Right atrium auricular region (tissue), 2 donors: ENCODE results near the gene NPIPB6. TPM values are rescaled to one million over a fixed set of nuclear protein-coding genes. Genes with fewer than 3 reads are reported as not detected.
A peak's percentile ranks its signal among the peaks of the same experiment; 100 is the strongest.

Experiments used
- DNase-seq: peaks from one replicate; pipeline ENCODE4 v3.0.0-alpha.2; 2019; ENCODE audit warnings: low spot score
- H3K27ac ChIP-seq, 2 donors: fragments of 200-600 bp; sonication (generic); 1 replicate in 1 of 2; 2 replicates in 1 of 2; pipeline ENCODE4 v1.5.1; 2016 to 2019
- H3K27me3 ChIP-seq, 2 donors: fragments of 200-600 bp; sonication (generic); one replicate each; pipeline versions ENCODE4 v1.5.1 to v1.6.0; 2017 to 2019
- H3K36me3 ChIP-seq: fragments of 200-600 bp; sonication (generic); one replicate; pipeline ENCODE4 v1.5.1; 2016
- H3K4me1 ChIP-seq, 2 donors: fragments of 200-600 bp; sonication (generic); one replicate each; pipeline versions ENCODE4 v1.5.1 to v1.6.0; 2017 to 2019
- H3K4me3 ChIP-seq, 2 donors: fragments of 200-600 bp; sonication (generic); 1 replicate in 1 of 2; 2 replicates in 1 of 2; pipeline ENCODE4 v1.5.1; 2017 to 2019; ENCODE audit warnings: mild to moderate bottlenecking in 1 of 2, moderate library complexity in 1 of 2
- H3K9me3 ChIP-seq, 2 donors: fragments of 200-600 bp; sonication (generic); one replicate each; pipeline ENCODE4 v1.5.1; 2019
- CTCF ChIP-seq, 2 donors: fragments of 200-600 bp; sonication (generic); IDR thresholded peaks; one replicate each; pipeline ENCODE4 v1.5.1; 2019; ENCODE audit warnings: antibody characterized with exemption in 2 of 2
- total RNA-seq, 2 donors: library from RNA; depleted of rRNA; stranded (reverse); fragments of >200 nt; gene quantifications; one replicate each; pipeline ENCODE4 v1.1.0, GENCODE V29; 2016

The NPIPB6 gene
- total RNA-seq, 2 donors from 2014 or later: 1.1 TPM; not detected in 1

- Histone ChIP-seq H3K9me3 (no peaks in the 10 kb centered on the region), H3K27me3 (no peaks in the 10 kb centered on the region), H3K36me3 (no peaks in the 10 kb centered on the region), H3K4me3 (no peak overlapping the region), H3K27ac (no peak overlapping the region), H3K4me1 (no peaks in the 10 kb centered on the region)
- no peak for DNase-seq
- TF ChIP-seq CTCF (IDR thresholded peaks at IDR 0.05): peak in 1 of 2 donors; percentile 66
These were observed 41.5 kb downstream of the NPIPB6 start for GRCh38 chr16:28321700-28322411.

- H3K27ac ChIP-seq: no peak overlapping the region
- DNase-seq: no peak
- H3K4me1 ChIP-seq: no peaks in the 10 kb centered on the region
- H3K27me3 ChIP-seq: no peaks in the 10 kb centered on the region
- no peaks in the 10 kb centered on the region for H3K36me3 ChIP-seq
- no peak for TF ChIP-seq CTCF (IDR thresholded peaks at IDR 0.05)
- H3K4me3 ChIP-seq: no peak overlapping the region
- no peaks in the 10 kb centered on the region for H3K9me3 ChIP-seq
These were observed 42.6 kb downstream of the NPIPB6 start for GRCh38 chr16:28320741-28321140.

GRCh38 chr16:28320023-28320561 lies 43.2 kb downstream of the NPIPB6 start:
- Histone ChIP-seq H3K27ac (no peak overlapping the region), H3K4me1 (no peaks in the 10 kb centered on the region), H3K4me3 (no peak overlapping the region), H3K36me3 (no peaks in the 10 kb centered on the region), H3K27me3 (no peaks in the 10 kb centered on the region), H3K9me3 (no peaks in the 10 kb centered on the region)
- no peak for TF ChIP-seq CTCF (IDR thresholded peaks at IDR 0.05)
- no peak for DNase-seq

- no peaks in the 10 kb centered on the region for H3K27me3 ChIP-seq
- no peak overlapping the region for H3K4me3 ChIP-seq
- DNase-seq: no peak
- no peaks in the 10 kb centered on the region for H3K36me3 ChIP-seq
- no peak overlapping the region for H3K27ac ChIP-seq
- H3K4me1 ChIP-seq: no peaks in the 10 kb centered on the region
- no peak for TF ChIP-seq CTCF (IDR thresholded peaks at IDR 0.05)
- no peaks in the 10 kb centered on the region for H3K9me3 ChIP-seq
These were observed 43.8 kb downstream of the NPIPB6 start for GRCh38 chr16:28319476-28320022.

GRCh38 chr16:28318042-28318744 lies 45.1 kb downstream of the NPIPB6 start:
- no peaks in the 10 kb centered on the region for H3K36me3 ChIP-seq
- no peak overlapping the region for H3K27ac ChIP-seq
- no peaks in the 10 kb centered on the region for H3K27me3 ChIP-seq
- no peak for DNase-seq
- H3K4me3 ChIP-seq: no peak overlapping the region
- no peak for TF ChIP-seq CTCF (IDR thresholded peaks at IDR 0.05)
- H3K4me1 ChIP-seq: no peaks in the 10 kb centered on the region
- H3K9me3 ChIP-seq: no peaks in the 10 kb centered on the region
